ENCODE data around the gene RPL37.
A peak's percentile ranks its signal among the peaks of the same experiment; 100 is the strongest.

Gene RPL37

DNA sequence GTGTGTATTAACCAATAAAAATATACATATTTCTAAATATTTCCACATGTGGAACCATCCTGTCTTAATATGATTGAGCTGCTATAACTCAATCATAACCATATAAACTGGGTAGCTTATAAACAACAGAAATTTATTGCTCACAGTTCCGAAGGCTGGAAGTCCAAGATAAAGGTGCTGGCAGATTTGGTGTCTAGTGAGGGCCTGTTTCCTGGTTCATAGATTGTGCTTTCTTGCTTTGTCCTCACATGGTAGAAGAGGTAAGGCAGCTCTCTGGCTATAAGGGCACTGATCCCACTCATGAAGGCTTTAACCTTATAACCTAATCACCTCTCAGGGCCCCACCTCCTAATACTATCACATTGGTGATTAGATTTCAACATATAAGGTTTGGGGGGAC lies 22.9 kb downstream of the RPL37 start:
- Histone ChIP-seq H3K79me2 (ENCODE audit: control insufficient read depth, insufficient read depth, low read length, poor library complexity) (no peaks in the 10 kb centered on the region), H2BK12ac (ENCODE audit: low read length) (no peak overlapping the region), H2AFZ (ENCODE audit: insufficient read depth, low read length, poor library complexity) (no peak overlapping the region), H3K27ac (ENCODE audit: low read depth, low read length) (no peak overlapping the region), H3K18ac (ENCODE audit: low read length) (no peak overlapping the region), H3K9ac (ENCODE audit: low read length) (no peak overlapping the region), H3K27me3 (ENCODE audit: insufficient read depth, low read length) (no peaks in the 10 kb centered on the region), H4K12ac (ENCODE audit: low read depth, low read length) (no peak overlapping the region), H4K91ac (ENCODE audit: low read depth, low read length) (no peak overlapping the region), H3K14ac (ENCODE audit: low read length) (no peak overlapping the region), H2BK5ac (ENCODE audit: low read depth, low read length, poor library complexity) (no peak overlapping the region), H3K4ac (ENCODE audit: low read depth, low read length) (no peak overlapping the region), H3K4me2 (ENCODE audit: low read length) (no peak overlapping the region), H3K9me3 (ENCODE audit: insufficient read depth, low read depth, low read length) (no peaks in the 10 kb centered on the region), H3K36me3 (ENCODE audit: control insufficient read depth in 1 of 2, insufficient read depth in 2 of 2, low read length in 2 of 2) (no peaks in the 10 kb centered on the region), H3K4me3 (ENCODE audit: low read depth, low read length) (no peak overlapping the region), H3K23ac (ENCODE audit: low read length) (no peak overlapping the region), H2BK120ac (ENCODE audit: insufficient read depth, low read length, poor library complexity) (no peak overlapping the region), H3K4me1 (ENCODE audit: control insufficient read depth in 1 of 2, insufficient read depth in 2 of 2, low read length in 2 of 2) (no peaks in the 10 kb centered on the region), H4K8ac (ENCODE audit: low read depth, low read length) (no peak overlapping the region), H3K79me1 (ENCODE audit: low read length) (no peaks in the 10 kb centered on the region), H2AK5ac (ENCODE audit: low read length) (no peak overlapping the region)
- WGBS (ENCODE audit: extremely low coverage, insufficient coverage, insufficient read length), result no CpG with 5 or more reads among the region's 1 CpG
- no peak for DNase-seq

DNA sequence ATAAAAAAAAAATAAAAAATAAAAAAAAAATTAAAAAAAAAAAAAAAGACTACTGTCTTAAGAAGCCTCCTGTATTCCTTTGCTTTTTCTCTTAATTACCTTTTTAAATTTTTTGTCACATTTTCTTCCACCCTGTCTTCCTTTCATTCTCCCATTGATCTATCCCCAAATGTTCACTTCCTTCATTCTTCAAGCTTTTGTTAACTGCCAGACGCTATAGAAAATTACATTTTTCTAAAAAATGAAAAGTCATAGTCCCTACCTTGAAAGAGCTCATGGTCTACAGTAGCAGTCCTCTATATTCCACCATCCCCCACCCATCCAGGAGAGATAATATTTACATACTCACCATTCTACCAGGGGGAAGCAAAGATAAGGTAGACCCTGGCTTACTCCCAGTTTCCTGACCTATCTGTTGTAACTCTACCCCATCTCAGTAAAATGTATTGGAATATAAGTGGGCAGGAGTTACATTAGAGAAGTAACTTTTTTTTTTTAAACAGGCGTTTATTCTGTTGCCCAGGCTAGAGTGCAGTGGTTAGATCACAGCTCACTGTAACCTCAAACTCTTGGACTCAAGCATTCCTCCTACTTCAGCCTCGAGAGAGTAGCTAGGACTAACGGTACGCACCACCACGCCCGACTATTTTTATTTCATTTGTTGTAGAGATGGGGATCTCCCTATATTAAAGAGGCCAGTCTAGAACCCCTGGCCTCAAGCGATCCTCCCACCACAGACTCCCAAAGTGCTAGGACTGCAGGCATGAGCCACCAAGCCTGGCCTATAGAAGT lies 33.1 kb downstream of the RPL37 start:
- Histone ChIP-seq H3K4me1 (ENCODE audit: control insufficient read depth in 1 of 2, insufficient read depth in 2 of 2, low read length in 2 of 2) (no peaks in the 10 kb centered on the region), H2BK120ac (ENCODE audit: insufficient read depth, low read length, poor library complexity) (no peak overlapping the region), H2BK12ac (ENCODE audit: low read length) (no peak overlapping the region), H4K8ac (ENCODE audit: low read depth, low read length) (no peak overlapping the region), H3K79me1 (ENCODE audit: low read length) (peaks cover 5% of the 10 kb centered on the region), H4K12ac (ENCODE audit: low read depth, low read length) (no peak overlapping the region), H2BK5ac (ENCODE audit: low read depth, low read length, poor library complexity) (no peak overlapping the region), H3K36me3 (ENCODE audit: control insufficient read depth in 1 of 2, insufficient read depth in 2 of 2, low read length in 2 of 2) (no peaks in the 10 kb centered on the region), H3K27me3 (ENCODE audit: insufficient read depth, low read length) (no peaks in the 10 kb centered on the region), H3K23ac (ENCODE audit: low read length) (no peak overlapping the region), H3K27ac (ENCODE audit: low read depth, low read length) (no peak overlapping the region), H3K14ac (ENCODE audit: low read length) (no peak overlapping the region), H3K4me2 (ENCODE audit: low read length) (no peak overlapping the region), H3K4me3 (ENCODE audit: low read depth, low read length) (no peak overlapping the region), H3K9ac (ENCODE audit: low read length) (no peak overlapping the region), H3K18ac (ENCODE audit: low read length) (no peak overlapping the region), H3K79me2 (ENCODE audit: control insufficient read depth, insufficient read depth, low read length, poor library complexity) (peaks cover 6% of the 10 kb centered on the region), H4K91ac (ENCODE audit: low read depth, low read length) (no peak overlapping the region), H3K4ac (ENCODE audit: low read depth, low read length) (no peak overlapping the region), H2AFZ (ENCODE audit: insufficient read depth, low read length, poor library complexity) (no peak overlapping the region), H2AK5ac (ENCODE audit: low read length) (no peak overlapping the region), H3K9me3 (ENCODE audit: insufficient read depth, low read depth, low read length) (no peaks in the 10 kb centered on the region)
- WGBS (ENCODE audit: extremely low coverage, insufficient coverage, insufficient read length), result no CpG with 5 or more reads among the region's 8 CpGs
- no peak for DNase-seq

DNA sequence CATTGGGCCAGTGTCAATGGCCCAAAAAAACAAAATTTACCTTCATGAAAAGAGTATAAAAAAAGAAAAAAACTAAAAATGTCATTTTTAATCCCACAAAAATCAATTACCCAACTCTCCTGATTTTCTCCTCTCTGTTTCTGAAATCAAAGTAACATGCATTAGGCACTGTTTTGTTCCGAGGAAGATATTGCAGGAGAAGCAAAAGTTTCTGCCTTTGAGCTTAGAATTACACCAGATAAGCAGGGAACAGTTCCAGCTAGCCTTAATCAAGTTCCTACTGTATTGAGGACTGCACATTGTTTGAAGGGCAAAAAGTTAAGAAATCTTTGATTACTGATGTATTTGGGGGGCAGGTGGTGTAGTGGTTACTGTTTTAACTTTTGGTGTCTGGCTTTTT lies 35.8 kb downstream of the RPL37 start:
- Histone ChIP-seq H3K9ac (ENCODE audit: low read length) (no peak overlapping the region), H2AFZ (ENCODE audit: insufficient read depth, low read length, poor library complexity) (no peak overlapping the region), H3K23ac (ENCODE audit: low read length) (no peak overlapping the region), H3K4me3 (ENCODE audit: low read depth, low read length) (no peak overlapping the region), H4K12ac (ENCODE audit: low read depth, low read length) (no peak overlapping the region), H2BK12ac (ENCODE audit: low read length) (no peak overlapping the region), H2AK5ac (ENCODE audit: low read length) (no peak overlapping the region), H4K8ac (ENCODE audit: low read depth, low read length) (no peak overlapping the region), H3K27ac (ENCODE audit: low read depth, low read length) (no peak overlapping the region), H3K18ac (ENCODE audit: low read length) (no peak overlapping the region), H3K4me1 (ENCODE audit: control insufficient read depth in 1 of 2, insufficient read depth in 2 of 2, low read length in 2 of 2) (no peaks in the 10 kb centered on the region), H2BK120ac (ENCODE audit: insufficient read depth, low read length, poor library complexity) (no peak overlapping the region), H3K79me2 (ENCODE audit: control insufficient read depth, insufficient read depth, low read length, poor library complexity) (peaks cover 6% of the 10 kb centered on the region), H3K4me2 (ENCODE audit: low read length) (no peak overlapping the region), H3K27me3 (ENCODE audit: insufficient read depth, low read length) (no peaks in the 10 kb centered on the region), H3K36me3 (ENCODE audit: control insufficient read depth in 1 of 2, insufficient read depth in 2 of 2, low read length in 2 of 2) (peaks cover 0 to 3% of the 10 kb centered on the region in 2 experiments), H3K9me3 (ENCODE audit: insufficient read depth, low read depth, low read length) (no peaks in the 10 kb centered on the region), H3K79me1 (ENCODE audit: low read length) (peaks cover 5% of the 10 kb centered on the region), H3K14ac (ENCODE audit: low read length) (no peak overlapping the region), H3K4ac (ENCODE audit: low read depth, low read length) (no peak overlapping the region), H4K91ac (ENCODE audit: low read depth, low read length) (no peak overlapping the region), H2BK5ac (ENCODE audit: low read depth, low read length, poor library complexity) (no peak overlapping the region)
- no CpG with 5 or more reads among the region's 1 CpG for WGBS (ENCODE audit: extremely low coverage, insufficient coverage, insufficient read length)
- DNase-seq, result no peak

DNA sequence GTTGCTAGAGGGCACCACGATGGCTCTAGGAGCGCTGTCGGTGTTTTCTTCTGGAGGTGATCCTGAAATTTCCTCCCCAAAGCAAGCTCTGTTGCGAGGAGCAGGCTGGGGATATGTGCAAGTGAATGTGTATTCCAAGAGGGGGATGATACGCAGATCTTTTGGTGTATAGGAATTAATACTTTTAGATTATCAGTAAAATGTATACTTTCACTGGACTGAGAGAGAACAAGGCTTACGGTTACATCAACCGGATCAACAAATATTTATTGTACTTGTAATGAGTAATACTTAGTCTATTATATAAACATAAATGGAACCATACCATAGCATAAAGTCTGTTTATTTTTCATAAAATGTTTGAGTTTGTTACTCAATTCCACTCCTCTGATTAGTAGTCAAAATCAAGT lies 36.2 kb downstream of the RPL37 start:
- Histone ChIP-seq H3K9me3 (ENCODE audit: insufficient read depth, low read depth, low read length) (no peaks in the 10 kb centered on the region), H3K4ac (ENCODE audit: low read depth, low read length) (no peak overlapping the region), H2BK12ac (ENCODE audit: low read length) (no peak overlapping the region), H2BK120ac (ENCODE audit: insufficient read depth, low read length, poor library complexity) (no peak overlapping the region), H4K12ac (ENCODE audit: low read depth, low read length) (no peak overlapping the region), H3K27me3 (ENCODE audit: insufficient read depth, low read length) (no peaks in the 10 kb centered on the region), H3K79me1 (ENCODE audit: low read length) (peaks cover 5% of the 10 kb centered on the region), H3K23ac (ENCODE audit: low read length) (no peak overlapping the region), H3K4me2 (ENCODE audit: low read length) (peak overlapping the region; percentile 81), H3K36me3 (ENCODE audit: control insufficient read depth in 1 of 2, insufficient read depth in 2 of 2, low read length in 2 of 2) (peaks cover 0 to 3% of the 10 kb centered on the region in 2 experiments), H4K8ac (ENCODE audit: low read depth, low read length) (no peak overlapping the region), H3K14ac (ENCODE audit: low read length) (no peak overlapping the region), H3K79me2 (ENCODE audit: control insufficient read depth, insufficient read depth, low read length, poor library complexity) (peaks cover 6% of the 10 kb centered on the region), H2BK5ac (ENCODE audit: low read depth, low read length, poor library complexity) (no peak overlapping the region), H3K4me3 (ENCODE audit: low read depth, low read length) (peak overlapping the region; percentile 78), H3K18ac (ENCODE audit: low read length) (no peak overlapping the region), H3K4me1 (ENCODE audit: control insufficient read depth in 1 of 2, insufficient read depth in 2 of 2, low read length in 2 of 2) (no peaks in the 10 kb centered on the region), H4K91ac (ENCODE audit: low read depth, low read length) (no peak overlapping the region), H3K9ac (ENCODE audit: low read length) (no peak overlapping the region), H2AK5ac (ENCODE audit: low read length) (no peak overlapping the region), H3K27ac (ENCODE audit: low read depth, low read length) (peak overlapping the region; percentile 11), H2AFZ (ENCODE audit: insufficient read depth, low read length, poor library complexity) (peak overlapping the region; percentile 98)
- WGBS (ENCODE audit: extremely low coverage, insufficient coverage, insufficient read length), result no CpG with 5 or more reads among the region's 7 CpGs
- no peak for DNase-seq
